Stimulated activated naive CD4-positive, alpha-beta T cell (primary cell): ENCODE results near the gene RNF44.
"Not testable (repeated sequence)": the region's sequence is repeated elsewhere in the genome, so short reads cannot be mapped to it uniquely, and the experiment has no call there.

Experiments
- DNase-seq, 6 experiments: peaks; one replicate each; lab custom pipeline; 2025; lab: John Stamatoyannopoulos, UW

RNF44 gene

GRCh38 chr5:176519810-176520720, 17.1 kb downstream of the RNF44 start:
- DNase-seq = no peak

- no peak for DNase-seq
These were observed 20.0 kb downstream of the RNF44 start for GRCh38 chr5:176517053-176517661.

GRCh38 chr5:176515396-176515795, 21.8 kb downstream of the RNF44 start:
- DNase-seq = no peak

GRCh38 chr5:176514244-176514950, 22.8 kb downstream of the RNF44 start:
- DNase-seq = no peak

GRCh38 chr5:176513788-176514187, 23.4 kb downstream of the RNF44 start:
- DNase-seq = no peak

- no peak for DNase-seq
These were observed 28.6 kb downstream of the RNF44 start for GRCh38 chr5:176508603-176509002.

GRCh38 chr5:176507911-176508310, 29.3 kb downstream of the RNF44 start:
- no peak for DNase-seq

- no peak for DNase-seq
These were observed 33.7 kb downstream of the RNF44 start for GRCh38 chr5:176503496-176503895.

GRCh38 chr5:176501333-176501732, 35.9 kb downstream of the RNF44 start:
- DNase-seq = no peak

- DNase-seq = no peak
These were observed 36.7 kb downstream of the RNF44 start for GRCh38 chr5:176500511-176500910.

GRCh38 chr5:176499273-176499672, 37.9 kb downstream of the RNF44 start:
- no peak for DNase-seq

GRCh38 chr5:176497852-176498251, 39.4 kb downstream of the RNF44 start:
- DNase-seq = no peak

- no peak for DNase-seq
These were observed 44.8 kb downstream of the RNF44 start for GRCh38 chr5:176492431-176492830.

- no peak for DNase-seq
These were observed 45.3 kb downstream of the RNF44 start for GRCh38 chr5:176491901-176492300.

GRCh38 chr5:176491101-176491502, 46.1 kb downstream of the RNF44 start:
- no peak for DNase-seq

GRCh38 chr5:176490301-176490700, 46.9 kb downstream of the RNF44 start:
- DNase-seq = no peak

GRCh38 chr5:176489077-176489476, 48.1 kb downstream of the RNF44 start:
- DNase-seq = no peak

GRCh38 chr5:176487160-176487559, 50.0 kb downstream of the RNF44 start:
- not testable (repeated sequence) for DNase-seq

GRCh38 chr5:176486189-176486757, 50.9 kb downstream of the RNF44 start:
- no peak for DNase-seq

- no peak for DNase-seq
These were observed 52.0 kb downstream of the RNF44 start for GRCh38 chr5:176485176-176485575.

GRCh38 chr5:176481711-176482110, 55.5 kb downstream of the RNF44 start:
- no peak for DNase-seq
